HUES6 (cell line): ENCODE measurements around the gene ANKRD23.

Source experiments
- H3K27ac ChIP-seq: 2 replicates; pipeline ENCODE4 v1.7.0; 2013; ENCODE audit warnings: low read depth, mild to moderate bottlenecking, low read length, inconsistent platforms
- H3K27me3 ChIP-seq: 2 replicates; pipeline ENCODE4 v1.6.1; 2013; ENCODE audit warnings: low read length; ENCODE audit not compliant: control insufficient read depth, insufficient read depth
- H3K36me3 ChIP-seq: 2 replicates; pipeline ENCODE4 v1.6.1; 2013; ENCODE audit warnings: low read length; ENCODE audit not compliant: control insufficient read depth, insufficient read depth
- H3K4me1 ChIP-seq: 2 replicates; pipeline ENCODE4 v1.6.1; 2013; ENCODE audit warnings: low read length; ENCODE audit not compliant: control insufficient read depth, insufficient read depth
- H3K4me3 ChIP-seq: 2 replicates; pipeline ENCODE4 v1.5.1; 2013; ENCODE audit warnings: low read depth, low read length
- H3K9ac ChIP-seq: one replicate; pipeline ENCODE4 v1.6.1; 2013; ENCODE audit warnings: mild to moderate bottlenecking, low read length
- H3K9me3 ChIP-seq: 2 replicates; pipeline ENCODE4 v1.6.1; 2013; ENCODE audit warnings: low read depth, low read length; ENCODE audit not compliant: control insufficient read depth, insufficient read depth

The ANKRD23 gene

DNA sequence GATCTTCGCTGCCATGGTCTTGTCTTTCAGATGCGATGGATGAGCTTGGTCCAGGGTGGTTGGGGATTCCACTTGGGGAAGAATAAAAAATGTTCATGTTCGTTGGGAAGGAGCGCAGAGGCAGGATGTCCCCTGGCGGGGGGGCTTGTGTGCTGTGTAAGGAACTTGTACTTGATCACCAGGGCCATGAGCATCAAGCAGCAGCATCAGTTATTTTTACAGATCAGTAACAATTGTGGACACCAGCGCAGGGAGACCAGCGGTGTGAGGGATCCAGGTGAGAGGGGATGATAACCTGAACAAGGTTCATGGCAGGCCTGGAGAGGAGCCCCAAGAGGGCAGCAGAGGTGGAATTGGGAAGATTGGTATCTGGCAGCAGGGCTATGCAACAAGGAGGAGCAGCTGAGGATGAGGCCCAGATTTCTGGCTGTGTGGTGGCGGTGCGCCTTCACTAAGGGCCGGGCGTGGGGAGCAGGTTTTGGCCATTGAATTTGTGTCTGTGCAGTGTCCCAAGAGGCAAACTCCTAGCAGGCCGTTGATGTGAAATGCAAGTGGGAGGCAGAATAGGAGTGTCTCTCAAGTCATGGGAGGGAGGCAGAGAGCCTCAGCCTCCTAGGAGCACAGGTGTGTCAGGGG lies 23.8 kb downstream of the ANKRD23 start:
- Histone ChIP-seq H3K27me3 (peaks cover 10% of the 10 kb centered on the region; the same call in 1 of the 2 replicates), H3K27ac (no peak overlapping the region), H3K9ac (no peak overlapping the region), H3K4me1 (peaks cover 33% of the 10 kb centered on the region), H3K9me3 (no peaks in the 10 kb centered on the region), H3K4me3 (no peak overlapping the region; the same call in 1 of the 2 replicates), H3K36me3 (peaks cover 43% of the 10 kb centered on the region)

DNA sequence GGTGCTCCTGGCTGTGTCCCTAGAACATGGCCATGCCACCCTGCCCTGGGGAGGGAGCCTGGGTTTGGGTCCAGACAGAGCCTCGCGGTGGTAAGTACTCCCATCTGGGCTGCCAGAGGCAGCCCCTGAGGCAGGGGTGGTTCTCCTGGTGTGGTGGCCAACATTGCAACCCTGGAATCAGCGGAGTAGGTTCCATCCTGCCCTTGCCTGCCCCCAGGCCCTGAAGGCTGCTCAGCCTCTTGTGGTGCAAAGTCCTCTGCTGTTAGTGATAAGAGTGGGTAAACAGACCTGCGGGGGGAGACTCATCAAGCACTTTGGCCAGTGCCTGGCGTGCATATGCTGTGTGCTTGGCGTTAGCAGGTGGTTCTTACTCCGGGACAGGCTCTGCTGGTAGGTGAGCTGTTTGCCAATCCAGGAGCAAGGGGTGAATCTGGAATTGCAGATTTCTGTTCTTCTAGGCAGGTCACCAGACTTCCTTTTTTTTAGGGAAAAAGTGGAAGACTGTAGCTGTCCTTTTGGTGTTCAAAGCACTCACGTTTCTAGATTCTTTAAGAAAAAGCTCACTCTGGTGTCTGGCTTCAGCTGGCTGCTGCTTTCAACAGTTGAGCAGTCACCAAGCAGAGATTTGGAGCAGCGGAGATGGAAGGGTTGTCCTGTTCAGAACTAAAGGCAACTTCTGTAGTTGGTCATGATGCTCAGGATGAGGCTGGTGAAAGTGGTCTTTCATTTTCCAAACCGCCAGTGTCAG lies 24.5 kb downstream of the ANKRD23 start:
- H3K36me3 ChIP-seq = peaks cover 36% of the 10 kb centered on the region
- H3K4me3 ChIP-seq = no peak overlapping the region; the same call in 1 of the 2 replicates
- H3K27ac ChIP-seq = no peak overlapping the region
- peaks cover 10% of the 10 kb centered on the region; the same call in 1 of the 2 replicates for H3K27me3 ChIP-seq
- no peak overlapping the region for H3K9ac ChIP-seq
- peaks cover 33% of the 10 kb centered on the region for H3K4me1 ChIP-seq
- H3K9me3 ChIP-seq = no peaks in the 10 kb centered on the region

DNA sequence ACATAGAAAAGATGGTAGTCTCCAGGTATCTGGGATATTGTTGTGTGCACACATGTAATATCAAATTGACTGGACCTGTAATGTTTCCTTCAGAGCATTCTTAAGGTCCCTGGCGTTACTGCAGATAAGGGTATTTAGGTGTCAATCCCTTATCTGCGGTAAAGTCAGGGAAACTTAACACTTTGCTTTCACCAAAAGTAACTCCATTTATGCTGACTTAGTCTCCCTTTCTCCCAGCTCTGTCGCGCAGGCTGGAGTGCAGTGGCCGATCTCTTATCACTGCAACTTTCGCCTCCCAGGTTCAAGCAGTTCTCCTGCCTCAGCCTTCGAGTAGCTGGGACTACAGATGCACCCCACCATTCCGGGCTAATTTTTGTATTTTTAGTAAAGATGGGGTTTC lies 25.9 kb downstream of the ANKRD23 start:
- Histone ChIP-seq H3K4me1 (peaks cover 33% of the 10 kb centered on the region), H3K27ac (no peak overlapping the region), H3K9ac (no peak overlapping the region), H3K4me3 (peak overlapping the region; percentile 94), H3K27me3 (peaks cover 10% of the 10 kb centered on the region; the same call in 1 of the 2 replicates), H3K36me3 (peaks cover 28% of the 10 kb centered on the region), H3K9me3 (no peaks in the 10 kb centered on the region)

DNA sequence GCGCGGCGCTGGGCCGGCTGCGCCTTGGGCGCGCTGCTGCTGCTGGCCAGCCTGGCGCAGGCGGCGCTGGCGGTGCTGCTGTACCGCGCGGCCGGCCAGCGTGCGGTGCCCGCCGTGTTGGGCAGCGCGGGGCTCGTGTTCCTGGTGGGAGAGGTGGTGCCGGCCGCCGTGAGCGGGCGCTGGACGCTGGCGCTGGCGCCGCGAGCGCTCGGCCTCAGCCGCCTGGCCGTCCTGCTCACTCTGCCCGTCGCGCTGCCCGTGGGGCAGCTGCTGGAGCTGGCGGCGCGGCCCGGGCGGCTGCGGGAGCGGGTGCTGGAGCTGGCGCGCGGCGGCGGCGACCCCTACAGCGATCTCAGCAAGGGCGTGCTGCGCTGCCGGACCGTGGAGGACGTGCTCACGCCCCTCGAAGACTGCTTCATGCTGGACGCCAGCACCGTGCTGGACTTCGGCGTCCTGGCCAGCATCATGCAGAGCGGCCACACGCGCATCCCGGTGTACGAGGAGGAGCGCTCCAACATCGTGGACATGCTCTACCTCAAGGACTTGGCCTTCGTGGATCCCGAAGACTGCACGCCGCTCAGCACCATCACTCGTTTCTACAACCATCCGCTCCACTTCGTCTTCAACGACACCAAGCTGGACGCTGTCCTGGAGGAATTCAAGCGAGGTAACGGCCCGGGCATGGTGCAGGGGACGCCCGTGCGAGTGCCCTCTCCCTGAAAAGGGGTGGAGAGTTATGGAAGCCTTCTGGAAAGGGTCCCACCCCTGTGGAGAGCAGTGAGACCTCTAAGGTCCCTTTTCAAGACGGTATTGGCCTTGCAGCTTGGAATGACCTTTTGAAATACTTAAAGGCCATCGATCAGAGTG lies 26.8 kb downstream of the ANKRD23 start:
- Histone ChIP-seq H3K9ac (peak overlapping the region; percentile 51), H3K27ac (no peak overlapping the region), H3K4me3 (peak overlapping the region; percentile 94), H3K36me3 (peaks cover 22% of the 10 kb centered on the region), H3K9me3 (no peaks in the 10 kb centered on the region), H3K4me1 (peaks cover 33% of the 10 kb centered on the region), H3K27me3 (peaks cover 10% of the 10 kb centered on the region; the same call in 1 of the 2 replicates)

DNA sequence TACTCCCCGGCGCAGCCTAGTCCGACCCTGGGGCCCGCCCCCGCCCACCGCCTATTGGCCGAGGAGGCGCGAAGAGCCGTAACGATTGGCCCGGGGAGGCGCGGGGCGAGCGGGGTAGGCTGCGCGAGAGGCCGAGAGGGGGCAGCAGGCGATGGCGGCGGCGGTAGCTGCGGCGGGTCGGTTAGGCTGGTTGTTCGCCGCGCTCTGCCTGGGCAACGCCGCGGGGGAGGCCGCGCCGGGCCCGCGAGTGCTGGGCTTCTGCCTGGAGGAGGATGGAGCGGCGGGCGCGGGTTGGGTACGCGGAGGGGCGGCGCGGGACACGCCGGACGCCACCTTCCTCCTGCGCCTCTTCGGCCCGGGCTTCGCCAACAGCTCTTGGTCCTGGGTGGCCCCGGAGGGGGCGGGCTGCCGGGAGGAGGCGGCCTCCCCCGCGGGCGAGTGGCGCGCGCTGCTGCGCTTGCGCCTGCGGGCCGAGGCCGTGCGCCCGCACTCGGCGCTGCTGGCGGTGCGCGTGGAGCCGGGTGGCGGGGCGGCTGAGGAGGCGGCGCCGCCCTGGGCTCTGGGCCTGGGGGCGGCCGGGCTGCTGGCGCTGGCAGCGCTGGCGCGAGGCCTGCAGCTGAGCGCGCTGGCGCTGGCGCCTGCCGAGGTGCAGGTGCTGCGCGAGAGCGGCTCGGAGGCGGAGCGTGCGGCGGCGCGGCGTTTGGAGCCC lies 27.5 kb downstream of the ANKRD23 start, which contains the start of gene CNNM3:
Gene CNNM3, plus strand, starts transcription at position 142 of the 709 bp plus-strand sequence. Its CDS starts 10 bp downstream, at position 152.
- peak within 1 kb of the TSS; percentile 22; the same call in 1 of the 2 replicates for H3K27ac ChIP-seq
- peaks cover 10% of the 10 kb centered on the region; the same call in 1 of the 2 replicates for H3K27me3 ChIP-seq
- H3K36me3 ChIP-seq = peaks cover 19% of the 10 kb centered on the region
- H3K4me3 ChIP-seq = peak within 1 kb of the TSS; percentile 94
- H3K9me3 ChIP-seq = no peaks in the 10 kb centered on the region
- H3K9ac ChIP-seq = peak within 1 kb of the TSS; percentile 80
- H3K4me1 ChIP-seq = peaks cover 33% of the 10 kb centered on the region

DNA sequence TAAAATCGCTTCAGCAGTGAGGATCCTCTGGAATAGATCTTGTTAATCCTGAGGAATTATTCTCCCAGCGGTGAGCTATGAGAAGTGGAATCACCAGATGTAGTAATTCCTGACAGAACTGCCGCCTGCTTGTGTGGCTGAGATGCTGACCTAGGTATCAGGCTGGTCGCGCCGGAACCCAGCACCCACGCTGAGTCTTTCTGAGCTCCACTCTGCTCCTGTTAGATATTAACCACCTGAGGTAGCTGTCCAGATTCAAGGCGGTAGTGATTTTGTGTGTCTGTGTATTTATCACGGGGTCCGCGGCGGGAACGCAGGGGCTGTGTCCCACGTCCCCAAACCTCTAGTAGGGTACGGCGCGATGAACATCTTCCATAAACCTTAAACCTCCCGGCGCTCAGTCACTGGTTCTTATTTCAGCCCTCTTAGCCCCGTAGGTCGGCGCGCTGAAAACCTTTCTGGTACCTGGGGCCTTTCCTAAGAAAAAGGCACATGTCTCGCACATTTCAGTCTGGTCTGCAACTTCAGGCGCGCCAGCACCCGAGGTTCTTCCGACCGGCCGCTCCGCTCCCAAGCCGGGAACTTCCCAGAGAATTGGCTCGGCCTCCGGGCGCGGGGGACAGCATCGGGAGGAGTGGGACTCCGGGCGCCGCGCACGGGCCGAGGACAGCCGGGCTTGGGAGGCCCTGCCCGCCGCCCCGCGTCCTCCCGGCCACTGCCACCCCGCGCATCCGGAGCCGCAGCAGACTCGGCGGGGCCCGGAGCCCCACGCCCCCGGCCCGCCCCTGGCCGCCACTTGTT lies 28.3 kb downstream of the ANKRD23 start:
- Histone ChIP-seq H3K4me1 (peaks cover 33% of the 10 kb centered on the region), H3K27me3 (peaks cover 10% of the 10 kb centered on the region; the same call in 1 of the 2 replicates), H3K4me3 (peak overlapping the region; percentile 94), H3K9me3 (no peaks in the 10 kb centered on the region), H3K27ac (no peak overlapping the region), H3K9ac (peak overlapping the region; percentile 35), H3K36me3 (peaks cover 13% of the 10 kb centered on the region)

DNA sequence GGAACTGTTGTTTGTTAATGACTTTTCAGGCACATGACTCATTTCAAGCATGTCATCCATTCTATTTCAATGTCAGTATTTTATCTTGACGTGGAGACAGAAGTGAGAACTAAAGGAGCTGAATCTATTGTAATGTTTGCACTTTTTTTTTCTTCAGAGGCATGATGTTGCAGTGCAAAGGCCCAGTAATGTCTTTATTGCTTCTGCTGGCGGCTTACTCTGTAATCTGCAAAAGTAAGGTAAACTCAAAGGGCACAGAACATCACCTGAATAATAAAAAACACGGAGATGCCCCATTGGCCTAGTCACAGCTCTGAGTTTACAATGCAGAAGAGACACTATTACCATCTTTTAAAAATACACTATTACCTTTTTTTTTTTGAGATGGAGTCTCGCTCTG lies 30.2 kb downstream of the ANKRD23 start:
- peaks cover 10% of the 10 kb centered on the region for H3K36me3 ChIP-seq
- no peak overlapping the region for H3K27ac ChIP-seq
- H3K9ac ChIP-seq = no peak overlapping the region
- no peak overlapping the region for H3K4me3 ChIP-seq
- H3K27me3 ChIP-seq = peaks cover 10% of the 10 kb centered on the region; the same call in 1 of the 2 replicates
- H3K4me1 ChIP-seq = peaks cover 14% of the 10 kb centered on the region
- H3K9me3 ChIP-seq = no peaks in the 10 kb centered on the region

DNA sequence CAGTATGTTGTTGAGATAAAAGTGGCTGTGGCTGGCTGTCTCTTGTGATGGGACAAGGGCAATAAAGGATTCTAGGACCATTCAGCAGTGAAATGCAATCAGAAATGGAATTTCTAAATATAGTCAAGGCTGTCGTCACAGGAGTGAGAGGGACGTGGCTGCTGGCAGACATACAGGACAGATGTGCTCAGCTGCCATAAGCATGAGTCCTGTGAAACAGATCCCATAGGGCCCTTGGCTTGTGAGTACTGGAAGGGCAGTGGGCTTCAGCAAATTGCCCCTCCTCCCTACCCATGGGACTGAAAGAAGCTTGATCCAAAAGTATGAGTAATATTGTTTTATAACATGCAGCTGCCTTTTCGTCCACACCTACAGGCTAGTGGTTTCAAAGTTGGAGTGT lies 31.9 kb downstream of the ANKRD23 start:
- Histone ChIP-seq H3K27me3 (no peaks in the 10 kb centered on the region), H3K4me3 (no peak overlapping the region), H3K4me1 (no peaks in the 10 kb centered on the region), H3K9me3 (no peaks in the 10 kb centered on the region), H3K9ac (no peak overlapping the region), H3K36me3 (peaks cover 7% of the 10 kb centered on the region; the same call in 1 of the 2 replicates), H3K27ac (no peak overlapping the region)

DNA sequence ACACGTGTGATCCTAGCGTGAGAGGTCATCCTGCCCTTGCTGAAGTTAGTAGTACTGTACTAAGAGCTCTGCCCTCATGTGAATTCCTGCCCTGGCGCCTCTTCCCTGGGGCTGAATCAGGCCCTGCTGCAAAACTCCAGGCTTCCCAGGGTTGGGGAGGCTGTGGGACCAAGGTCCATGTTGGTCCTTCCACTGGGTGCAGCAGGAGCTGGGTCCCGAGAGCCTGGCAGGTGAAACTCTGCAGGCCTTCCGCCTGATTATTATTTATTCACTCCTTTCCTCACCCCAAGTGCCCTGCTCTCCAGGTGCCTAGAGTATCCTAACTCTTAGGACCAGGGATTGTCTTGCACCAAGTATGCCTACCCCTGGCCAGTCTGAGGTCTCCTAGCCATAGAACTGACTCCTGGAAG lies 33.0 kb downstream of the ANKRD23 start:
- Histone ChIP-seq H3K9me3 (no peaks in the 10 kb centered on the region), H3K27ac (no peak overlapping the region), H3K27me3 (no peaks in the 10 kb centered on the region), H3K36me3 (peaks cover 7% of the 10 kb centered on the region; the same call in 1 of the 2 replicates), H3K4me3 (no peak overlapping the region), H3K9ac (no peak overlapping the region), H3K4me1 (no peaks in the 10 kb centered on the region)
